Embryonic facial prominence (tissue), 1 donor: ENCODE data around the gene INCA1.

Experiments
- DNase-seq: peaks from one replicate; pipeline ENCODE4 v3.0.0-alpha.2; 2016; ENCODE audit errors: extremely low spot score

INCA1 gene

GRCh38 chr17:5011928-5012327, 14.6 kb upstream of the INCA1 start:
- no peak for DNase-seq

- DNase-seq, result no peak
These were observed 6.0 kb upstream of the INCA1 start for GRCh38 chr17:5003214-5003867.

GRCh38 chr17:5002121-5002788, 4.9 kb upstream of the INCA1 start:
- no peak for DNase-seq

- DNase-seq, result no peak
These were observed 2.9 kb upstream of the INCA1 start for GRCh38 chr17:5000237-5000639.

GRCh38 chr17:4999430-5000093, 2.2 kb upstream of the INCA1 start:
- no peak for DNase-seq

- DNase-seq, result no peak
These were observed 1.6 kb upstream of the INCA1 start for GRCh38 chr17:4998732-4999429.

GRCh38 chr17:4998027-4998731, 857 bp upstream of the INCA1 start:
- no peak for DNase-seq

- DNase-seq, result no peak
These were observed 3.2 kb downstream of the INCA1 start for GRCh38 chr17:4994081-4994595.

- no peak for DNase-seq
These were observed 9.4 kb downstream of the INCA1 start for GRCh38 chr17:4987767-4988567.

GRCh38 chr17:4986951-4987766, 10.2 kb downstream of the INCA1 start, which contains the start of gene CAMTA2:
TSS of gene CAMTA2 (minus strand) at chr17:4987675. CDS start at chr17:4986222, 1,453 bp downstream.
- peak; percentile 27 for DNase-seq

- DNase-seq, result no peak
These were observed 10.9 kb downstream of the INCA1 start for GRCh38 chr17:4986403-4986802.

GRCh38 chr17:4982305-4982704, 15.0 kb downstream of the INCA1 start:
- DNase-seq, result no peak

GRCh38 chr17:4980644-4981216, 16.6 kb downstream of the INCA1 start:
- DNase-seq, result no peak

- no peak for DNase-seq
These were observed 18.6 kb downstream of the INCA1 start for GRCh38 chr17:4978726-4979125.

GRCh38 chr17:4974115-4974670, 23.1 kb downstream of the INCA1 start:
- no peak for DNase-seq

GRCh38 chr17:4973256-4974114, 23.8 kb downstream of the INCA1 start:
- no peak for DNase-seq

- no peak for DNase-seq
These were observed 24.6 kb downstream of the INCA1 start for GRCh38 chr17:4972752-4973151.

- no peak for DNase-seq
These were observed 25.0 kb downstream of the INCA1 start for GRCh38 chr17:4972322-4972721.
